DMS153 (cell line): ENCODE data around the gene TNNC1.

Source experiments
- DNase-seq: peaks from one replicate; lab custom pipeline; 2025; lab: John Stamatoyannopoulos, UW

The TNNC1 gene

DNA sequence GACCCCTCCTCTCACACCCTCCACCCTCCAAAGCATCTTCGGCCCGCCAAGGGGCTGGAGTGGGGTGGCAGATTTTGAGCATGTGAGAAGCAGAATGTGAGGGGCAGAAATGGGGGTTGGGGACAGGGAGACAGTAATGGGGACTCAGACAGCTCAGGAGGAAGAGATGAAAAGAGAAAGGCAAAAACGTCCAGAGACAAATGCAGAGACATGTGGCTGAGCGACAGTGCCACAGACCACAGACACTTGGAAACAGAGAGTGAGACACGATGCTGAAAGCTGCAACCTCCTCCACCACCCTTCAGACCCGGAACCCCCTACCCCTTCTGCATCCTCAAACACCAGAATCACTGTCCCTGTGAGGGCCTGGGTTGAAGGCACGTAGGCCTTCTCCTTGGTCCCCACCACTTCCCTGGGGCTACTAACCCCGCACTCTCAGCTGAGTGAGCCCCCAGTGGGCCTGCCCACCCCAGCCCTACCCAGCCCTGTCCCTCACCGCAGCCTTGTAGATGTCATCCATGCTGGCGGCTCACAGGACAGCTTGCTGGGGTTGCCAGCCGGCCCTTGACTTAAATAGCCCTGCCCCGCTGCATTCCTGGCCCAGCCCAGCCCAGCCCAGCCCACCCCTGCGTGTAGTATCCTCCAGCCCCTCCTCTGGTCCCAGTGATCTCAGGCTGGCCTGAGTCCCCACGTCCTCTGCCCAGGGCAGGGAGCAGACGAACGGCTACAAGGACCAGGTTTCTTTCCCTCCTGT lies at the start of gene TNNC1:
Gene TNNC1, minus strand, starts transcription at position 546 of the 754 bp plus-strand sequence. Its CDS starts 26 bp downstream, at position 520.
- no peak for DNase-seq

- no peak for DNase-seq
Measured at GRCh38 chr3:52502808-52503350, 49.0 kb upstream of the TNNC1 start.

GRCh38 chr3:52502001-52502400 lies 48.2 kb upstream of the TNNC1 start:
- no peak for DNase-seq

DNA sequence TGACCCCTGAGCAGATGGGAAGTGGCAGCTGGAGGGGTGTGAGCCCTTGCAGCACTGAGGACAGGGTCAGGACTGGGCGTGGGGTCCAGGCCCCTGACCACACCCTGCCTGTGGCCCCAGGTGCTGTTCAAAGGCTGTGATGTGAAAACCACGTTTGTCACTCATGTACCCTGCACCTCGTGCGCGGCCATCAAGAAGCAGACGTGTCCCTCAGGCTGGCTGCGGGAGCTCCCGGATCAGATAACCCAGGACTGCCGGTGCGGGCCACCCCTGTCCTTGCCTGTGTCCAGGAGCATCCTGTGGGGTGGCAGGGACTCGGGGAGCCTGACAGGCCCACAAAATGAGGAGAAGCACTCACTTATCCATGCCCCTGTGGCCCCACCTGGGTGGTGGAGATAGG lies 47.2 kb upstream of the TNNC1 start:
- DNase-seq = no peak

DNA sequence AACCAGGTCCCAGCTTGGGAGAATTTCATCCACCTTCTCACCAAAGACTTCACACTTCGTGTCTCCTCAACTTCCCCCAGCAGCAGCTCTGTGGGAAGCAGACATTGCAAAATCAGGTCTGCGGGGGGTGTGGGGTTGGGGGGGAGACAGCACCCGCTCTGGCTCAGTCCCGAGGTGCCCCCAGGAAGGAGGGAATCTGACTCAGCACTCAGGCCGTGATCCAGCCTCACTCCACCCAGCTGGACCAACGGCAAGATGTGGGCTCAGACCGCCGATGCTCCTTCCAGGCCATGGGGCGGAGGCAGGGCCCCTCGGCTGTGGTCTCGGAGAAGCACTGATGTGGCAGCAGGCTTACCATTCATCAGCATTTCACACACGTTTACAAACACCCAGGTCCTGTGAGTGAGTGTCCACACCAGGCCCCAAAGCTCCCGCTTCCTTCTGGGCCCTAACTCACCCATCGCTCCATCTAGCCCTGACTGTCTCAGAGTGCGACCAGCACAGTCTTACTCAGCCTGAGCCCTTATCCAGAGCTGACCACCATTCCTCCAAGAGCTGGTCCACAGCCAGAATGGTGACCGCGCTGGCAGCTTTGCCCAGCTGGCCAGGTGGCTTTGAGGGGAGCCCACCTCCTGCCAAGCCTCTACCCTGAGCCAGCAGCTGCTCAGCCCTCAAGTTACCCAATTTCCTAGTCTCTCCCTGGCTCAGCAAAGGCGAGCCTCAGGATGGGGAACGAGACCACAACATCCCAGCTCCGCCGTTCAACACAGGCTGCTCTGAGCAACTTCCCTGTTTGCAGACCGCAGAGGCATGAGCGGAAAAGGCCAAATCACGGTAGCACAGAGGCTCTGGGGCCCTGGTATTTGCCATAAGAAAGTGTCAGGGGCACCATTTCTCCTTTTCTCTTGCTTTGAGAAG lies 44.6 kb upstream of the TNNC1 start:
- DNase-seq = no peak

GRCh38 chr3:52495777-52496602 lies 42.1 kb upstream of the TNNC1 start:
- DNase-seq = no peak

DNA sequence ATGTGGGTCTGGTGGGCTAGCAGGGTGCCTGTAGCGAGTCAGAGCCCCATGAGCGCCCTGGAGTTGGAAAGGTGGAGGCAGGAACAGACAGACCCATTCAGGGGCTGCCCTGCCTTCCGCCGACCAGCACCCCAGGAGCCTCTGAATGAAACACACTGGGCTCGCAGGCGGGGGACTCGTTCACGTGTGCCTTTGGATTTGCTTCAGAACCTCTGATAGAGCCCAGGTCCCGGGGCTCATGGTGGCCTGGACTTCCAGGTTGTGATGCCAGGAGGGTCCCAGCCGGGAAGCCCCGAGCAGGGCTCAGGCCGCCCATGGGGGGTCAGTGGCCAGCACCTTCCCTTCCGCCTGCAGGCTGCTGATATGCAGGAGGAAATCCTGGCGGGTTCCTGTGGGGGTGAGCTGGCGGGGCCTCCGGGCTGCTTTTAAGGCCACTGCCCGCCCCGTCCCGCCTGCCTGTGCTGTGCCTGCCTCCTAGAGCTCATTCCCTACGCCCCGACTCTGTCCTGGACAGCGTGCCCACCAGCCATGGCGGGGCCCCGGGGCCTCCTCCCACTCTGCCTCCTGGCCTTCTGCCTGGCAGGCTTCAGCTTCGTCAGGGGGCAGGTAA lies 41.1 kb upstream of the TNNC1 start, which contains the start of gene STAB1:
Gene STAB1, plus strand, starts transcription at position 453 of the 610 bp plus-strand sequence. Its CDS starts 76 bp downstream, at position 529.
- DNase-seq = no peak

DNA sequence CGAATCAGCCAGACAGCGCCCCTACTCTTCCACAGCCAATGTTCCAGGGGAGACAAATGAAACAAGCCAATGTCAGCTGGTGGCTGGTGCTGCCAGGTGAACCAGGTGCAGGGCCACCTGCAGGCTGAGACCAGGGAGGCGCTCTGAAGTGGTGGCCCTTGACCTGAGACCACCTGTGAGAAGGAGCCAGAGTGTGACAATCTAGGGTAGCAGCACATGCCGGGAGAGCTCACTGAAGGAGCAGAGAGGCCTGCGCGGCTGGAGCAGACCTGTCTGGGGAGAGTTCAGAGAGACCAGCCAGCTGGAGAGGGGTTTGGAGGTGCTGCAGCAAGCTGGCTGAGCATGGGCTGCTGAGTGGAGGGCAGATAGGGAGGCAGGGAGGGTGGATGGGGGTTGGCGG lies 40.6 kb upstream of the TNNC1 start:
- no peak for DNase-seq

- no peak for DNase-seq
Measured at GRCh38 chr3:52493232-52494017, 39.6 kb upstream of the TNNC1 start.

- no peak for DNase-seq
Measured at GRCh38 chr3:52492059-52492458, 38.2 kb upstream of the TNNC1 start.

- no peak for DNase-seq
Measured at GRCh38 chr3:52490939-52491526, 37.2 kb upstream of the TNNC1 start.

- DNase-seq = no peak
Measured at GRCh38 chr3:52490035-52490938, 36.4 kb upstream of the TNNC1 start.

GRCh38 chr3:52489453-52489852 lies 35.6 kb upstream of the TNNC1 start:
- no peak for DNase-seq

- no peak for DNase-seq
Measured at GRCh38 chr3:52488746-52489145, 34.9 kb upstream of the TNNC1 start.

- no peak for DNase-seq
Measured at GRCh38 chr3:52487788-52488691, 34.2 kb upstream of the TNNC1 start.

GRCh38 chr3:52487050-52487787 lies 33.4 kb upstream of the TNNC1 start:
- DNase-seq = no peak
